ENCODE data around the gene EIF2B2.

Gene EIF2B2

GRCh38 chr14:74956280-74957072 lies 46.2 kb upstream of the EIF2B2 start:
- TF ChIP-seq CTCF (conservative IDR thresholded peaks at IDR 0.05; ENCODE audit: control insufficient read depth, insufficient read depth, low read depth, low read length) = no peak
- DNase-seq (ENCODE audit: low read depth) = no peak
- H3K4me3 ChIP-seq (ENCODE audit: control insufficient read depth, low read depth, low read length) = no peak overlapping the region

GRCh38 chr14:74959596-74960180 lies 43.0 kb upstream of the EIF2B2 start:
- no peak overlapping the region for H3K4me3 ChIP-seq (ENCODE audit: control insufficient read depth, low read depth, low read length)
- TF ChIP-seq CTCF (conservative IDR thresholded peaks at IDR 0.05; ENCODE audit: control insufficient read depth, insufficient read depth, low read depth, low read length) = no peak
- DNase-seq (ENCODE audit: low read depth) = no peak

- TF ChIP-seq CTCF (conservative IDR thresholded peaks at IDR 0.05; ENCODE audit: control insufficient read depth, insufficient read depth, low read depth, low read length) = no peak
- H3K4me3 ChIP-seq (ENCODE audit: control insufficient read depth, low read depth, low read length) = no peak overlapping the region
- no peak for DNase-seq (ENCODE audit: low read depth)
Observed at GRCh38 chr14:74960736-74961135, 42.0 kb upstream of the EIF2B2 start.

- no peak for TF ChIP-seq CTCF (conservative IDR thresholded peaks at IDR 0.05; ENCODE audit: control insufficient read depth, insufficient read depth, low read depth, low read length)
- DNase-seq (ENCODE audit: low read depth) = no peak
Observed at GRCh38 chr14:74961238-74961911, 41.3 kb upstream of the EIF2B2 start.

GRCh38 chr14:74962046-74962445 lies 40.7 kb upstream of the EIF2B2 start:
- H3K4me3 ChIP-seq (ENCODE audit: control insufficient read depth, low read depth, low read length) = no peak overlapping the region

More at GRCh38 chr14:74961238-74961911, 41.3 kb upstream of the EIF2B2 start:
- no peak overlapping the region for H3K4me3 ChIP-seq (ENCODE audit: control insufficient read depth, low read depth, low read length)

GRCh38 chr14:74962493-74962892 lies 40.2 kb upstream of the EIF2B2 start:
- H3K4me3 ChIP-seq (ENCODE audit: control insufficient read depth, low read depth, low read length) = no peak overlapping the region
- TF ChIP-seq CTCF (conservative IDR thresholded peaks at IDR 0.05; ENCODE audit: control insufficient read depth, insufficient read depth, low read depth, low read length) = no peak
- no peak for DNase-seq (ENCODE audit: low read depth)

More at GRCh38 chr14:74962046-74962445, 40.7 kb upstream of the EIF2B2 start:
- DNase-seq (ENCODE audit: low read depth) = no peak
- TF ChIP-seq CTCF (conservative IDR thresholded peaks at IDR 0.05; ENCODE audit: control insufficient read depth, insufficient read depth, low read depth, low read length) = no peak
